B cell (primary cell): ENCODE results near the gene CENPP.

Source experiments
- EZH2 ChIP-seq: IDR thresholded peaks from 2 replicates; pipeline ENCODE4 v1.6.1; 2012; ENCODE audit warnings: borderline replicate concordance, low read depth, mild to moderate bottlenecking, moderate library complexity, low read length; ENCODE audit not compliant: insufficient read depth, poor library complexity, severe bottlenecking
- TF ChIP-seq, protein P1 (sequence below): fragments of 200-600 bp; IDR thresholded peaks from one replicate; pipeline ENCODE4 v1.8.0; 2022; ENCODE audit warnings: antibody characterized with exemption, mild to moderate bottlenecking

DNA sequence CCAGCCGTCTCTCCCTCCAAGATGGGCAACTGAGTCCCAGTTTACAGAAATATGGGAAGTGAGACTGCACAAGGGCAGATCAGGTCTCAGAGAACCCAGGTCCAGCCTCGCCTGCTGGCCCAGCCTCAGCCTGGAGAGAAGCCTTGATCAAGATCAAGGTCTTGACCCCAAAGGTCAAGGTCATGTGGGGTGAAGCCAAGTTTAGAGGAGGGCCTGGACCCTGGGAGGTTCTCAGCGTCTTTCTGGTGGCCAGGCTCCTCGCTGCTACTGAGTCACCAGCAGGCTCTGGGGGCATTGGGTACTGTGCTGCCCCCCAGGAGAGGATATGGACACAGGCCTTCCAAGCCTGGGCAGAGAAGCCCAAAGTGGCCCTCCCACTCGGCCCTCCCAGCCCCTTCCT lies 335.4 kb downstream of the CENPP start:
- TF ChIP-seq, protein P1, sequence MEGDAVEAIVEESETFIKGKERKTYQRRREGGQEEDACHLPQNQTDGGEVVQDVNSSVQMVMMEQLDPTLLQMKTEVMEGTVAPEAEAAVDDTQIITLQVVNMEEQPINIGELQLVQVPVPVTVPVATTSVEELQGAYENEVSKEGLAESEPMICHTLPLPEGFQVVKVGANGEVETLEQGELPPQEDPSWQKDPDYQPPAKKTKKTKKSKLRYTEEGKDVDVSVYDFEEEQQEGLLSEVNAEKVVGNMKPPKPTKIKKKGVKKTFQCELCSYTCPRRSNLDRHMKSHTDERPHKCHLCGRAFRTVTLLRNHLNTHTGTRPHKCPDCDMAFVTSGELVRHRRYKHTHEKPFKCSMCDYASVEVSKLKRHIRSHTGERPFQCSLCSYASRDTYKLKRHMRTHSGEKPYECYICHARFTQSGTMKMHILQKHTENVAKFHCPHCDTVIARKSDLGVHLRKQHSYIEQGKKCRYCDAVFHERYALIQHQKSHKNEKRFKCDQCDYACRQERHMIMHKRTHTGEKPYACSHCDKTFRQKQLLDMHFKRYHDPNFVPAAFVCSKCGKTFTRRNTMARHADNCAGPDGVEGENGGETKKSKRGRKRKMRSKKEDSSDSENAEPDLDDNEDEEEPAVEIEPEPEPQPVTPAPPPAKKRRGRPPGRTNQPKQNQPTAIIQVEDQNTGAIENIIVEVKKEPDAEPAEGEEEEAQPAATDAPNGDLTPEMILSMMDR, result no peak
- no peak for TF ChIP-seq EZH2
